ENCODE measurements around the gene PRDX5.
A peak's percentile ranks its signal among the peaks of the same experiment; 100 is the strongest.
"Not testable (repeated sequence)": the region's sequence is repeated elsewhere in the genome, so short reads cannot be mapped to it uniquely, and the experiment has no call there.

Gene PRDX5

DNA sequence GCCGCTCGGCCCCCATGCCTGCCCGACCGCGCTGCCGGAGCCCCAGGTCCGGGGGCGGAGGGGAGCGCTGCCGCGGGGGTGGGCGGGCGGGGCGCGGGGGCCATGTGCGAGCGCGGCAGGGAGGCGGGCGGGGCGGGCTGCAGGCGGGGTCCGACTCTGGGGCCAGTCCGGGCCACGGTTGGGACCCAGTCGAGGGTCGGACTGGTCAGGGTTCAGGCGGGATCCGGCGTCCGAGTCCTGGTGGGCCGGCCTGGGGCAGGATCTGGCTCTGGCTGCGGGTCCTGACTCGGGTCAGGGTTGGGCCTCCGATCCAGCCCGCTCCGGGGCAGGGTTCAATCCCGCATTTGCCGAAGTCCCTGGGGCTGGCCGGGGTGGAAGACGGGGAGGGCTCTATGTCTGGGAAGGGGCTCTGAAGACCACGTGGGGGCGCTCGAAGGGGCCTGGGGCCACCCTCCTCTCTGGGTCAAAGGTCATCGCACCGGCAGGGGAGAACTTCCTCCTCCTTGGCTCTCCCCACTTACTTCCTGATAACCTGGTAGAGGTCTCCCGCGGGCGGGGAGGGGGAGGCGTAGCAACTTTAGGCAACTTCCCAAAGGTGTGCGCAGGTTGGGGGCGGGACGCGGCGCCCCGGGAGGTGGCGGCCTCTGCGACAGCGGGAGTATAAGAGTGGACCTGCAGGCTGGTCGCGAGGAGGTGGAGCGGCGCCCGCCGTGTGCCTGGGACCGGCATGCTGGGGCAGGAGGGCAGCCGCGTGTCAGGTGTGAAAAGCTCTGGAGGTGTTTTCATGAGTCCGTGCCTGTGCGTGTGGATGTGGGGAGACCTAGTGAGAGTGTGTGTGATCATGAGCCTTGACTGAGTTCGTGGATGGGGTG is 12.0 kb upstream of the PRDX5 start:
- no peak for DNase-seq (ENCODE audit: low spot score)

GRCh38 chr11:64306563-64306875 is 11.4 kb upstream of the PRDX5 start:
- no peak for DNase-seq (ENCODE audit: low spot score)

GRCh38 chr11:64306876-64307622 is 10.9 kb upstream of the PRDX5 start:
- no peak for DNase-seq (ENCODE audit: low spot score)

- not testable (repeated sequence) for DNase-seq (ENCODE audit: low spot score)
Observed at GRCh38 chr11:64307795-64308194, 10.1 kb upstream of the PRDX5 start.

- no peak for DNase-seq (ENCODE audit: low spot score)
Observed at GRCh38 chr11:64312947-64313346, 5.0 kb upstream of the PRDX5 start.

DNA sequence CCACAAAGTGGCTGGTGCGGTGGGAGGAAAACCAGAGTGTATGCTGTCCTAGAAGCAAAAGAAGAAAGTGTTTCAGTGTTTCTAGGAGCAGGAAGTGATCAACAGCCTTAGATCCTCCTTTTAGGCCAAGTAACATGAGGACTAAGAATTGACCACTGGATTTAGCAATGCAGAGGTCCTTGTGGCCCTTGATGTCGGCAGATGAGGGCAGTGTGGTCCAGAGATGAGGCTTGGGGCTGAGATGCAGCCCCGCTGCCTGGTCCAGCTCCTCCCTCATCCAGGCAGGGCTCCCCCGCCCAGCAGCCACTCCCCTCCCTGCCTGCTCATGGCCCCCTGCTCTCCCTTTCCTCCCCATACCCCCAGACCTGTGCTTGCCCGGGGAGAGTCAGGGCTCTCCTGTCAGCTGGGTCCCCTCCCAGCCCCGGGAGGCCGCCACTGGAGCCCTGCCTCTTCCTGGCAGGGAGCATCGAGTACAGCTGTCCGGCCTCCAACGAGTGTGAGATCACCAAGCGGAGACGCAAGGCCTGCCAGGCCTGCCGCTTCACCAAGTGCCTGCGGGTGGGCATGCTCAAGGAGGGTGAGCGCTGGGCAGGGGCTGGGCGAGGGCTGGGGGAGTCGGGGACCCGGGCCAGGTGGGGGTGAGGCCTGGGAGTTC is 4.3 kb upstream of the PRDX5 start:
- no peak for DNase-seq (ENCODE audit: low spot score)

DNA sequence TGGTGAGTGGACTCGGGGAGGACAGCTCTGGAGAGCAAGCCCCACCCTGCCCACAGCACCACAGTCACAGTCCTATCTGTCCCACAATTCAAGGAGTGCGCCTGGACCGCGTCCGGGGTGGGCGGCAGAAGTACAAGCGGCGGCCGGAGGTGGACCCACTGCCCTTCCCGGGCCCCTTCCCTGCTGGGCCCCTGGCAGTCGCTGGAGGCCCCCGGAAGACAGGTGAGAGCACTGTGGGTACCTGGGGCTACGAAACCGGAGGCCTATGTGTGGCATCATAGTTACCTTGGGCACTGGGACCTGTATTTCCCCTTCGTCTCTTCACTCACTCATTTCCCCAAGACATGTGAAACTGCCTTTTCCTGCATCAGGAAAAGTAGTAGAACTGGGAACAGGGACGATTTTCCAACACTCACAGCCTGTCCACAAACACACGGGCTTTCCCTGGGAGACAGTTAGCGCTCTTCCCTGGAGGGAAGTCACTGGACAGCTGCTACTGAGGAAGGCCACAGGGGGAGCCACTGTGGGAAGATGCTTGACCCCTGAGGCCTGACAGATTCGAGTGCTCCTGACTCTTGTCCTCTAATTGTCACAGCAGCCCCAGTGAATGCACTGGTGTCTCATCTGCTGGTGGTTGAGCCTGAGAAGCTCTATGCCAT is 3.6 kb upstream of the PRDX5 start:
- no peak for DNase-seq (ENCODE audit: low spot score)

DNA sequence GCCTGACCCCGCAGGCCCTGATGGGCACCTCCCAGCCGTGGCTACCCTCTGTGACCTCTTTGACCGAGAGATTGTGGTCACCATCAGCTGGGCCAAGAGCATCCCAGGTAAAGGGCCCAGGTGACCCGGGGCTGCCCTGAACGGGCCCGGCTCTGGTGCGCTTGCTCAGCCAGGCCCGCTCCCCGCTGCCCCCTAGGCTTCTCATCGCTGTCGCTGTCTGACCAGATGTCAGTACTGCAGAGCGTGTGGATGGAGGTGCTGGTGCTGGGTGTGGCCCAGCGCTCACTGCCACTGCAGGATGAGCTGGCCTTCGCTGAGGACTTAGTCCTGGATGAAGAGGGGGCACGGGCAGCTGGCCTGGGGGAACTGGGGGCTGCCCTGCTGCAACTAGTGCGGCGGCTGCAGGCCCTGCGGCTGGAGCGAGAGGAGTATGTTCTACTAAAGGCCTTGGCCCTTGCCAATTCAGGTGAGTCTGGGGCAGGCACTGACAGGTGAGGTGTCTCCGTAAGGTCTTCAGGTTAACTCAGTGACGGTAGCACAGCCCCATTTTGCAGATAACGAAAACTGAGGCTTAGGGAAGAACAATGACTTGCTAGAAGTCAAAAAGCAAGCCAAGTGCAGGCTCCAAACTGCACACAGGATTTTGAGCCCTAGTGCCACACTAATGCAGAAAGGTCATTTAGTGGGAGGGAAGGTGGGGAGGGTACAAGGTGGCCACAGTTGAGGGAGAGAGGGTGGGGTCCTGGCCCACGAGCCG is 2.9 kb upstream of the PRDX5 start:
- no peak for DNase-seq (ENCODE audit: low spot score)

- not testable (repeated sequence) for DNase-seq (ENCODE audit: low spot score)
Observed at GRCh38 chr11:64315667-64316526, 2.0 kb upstream of the PRDX5 start.

GRCh38 chr11:64316672-64317324 is 1.1 kb upstream of the PRDX5 start:
- no peak for DNase-seq (ENCODE audit: low spot score)

DNA sequence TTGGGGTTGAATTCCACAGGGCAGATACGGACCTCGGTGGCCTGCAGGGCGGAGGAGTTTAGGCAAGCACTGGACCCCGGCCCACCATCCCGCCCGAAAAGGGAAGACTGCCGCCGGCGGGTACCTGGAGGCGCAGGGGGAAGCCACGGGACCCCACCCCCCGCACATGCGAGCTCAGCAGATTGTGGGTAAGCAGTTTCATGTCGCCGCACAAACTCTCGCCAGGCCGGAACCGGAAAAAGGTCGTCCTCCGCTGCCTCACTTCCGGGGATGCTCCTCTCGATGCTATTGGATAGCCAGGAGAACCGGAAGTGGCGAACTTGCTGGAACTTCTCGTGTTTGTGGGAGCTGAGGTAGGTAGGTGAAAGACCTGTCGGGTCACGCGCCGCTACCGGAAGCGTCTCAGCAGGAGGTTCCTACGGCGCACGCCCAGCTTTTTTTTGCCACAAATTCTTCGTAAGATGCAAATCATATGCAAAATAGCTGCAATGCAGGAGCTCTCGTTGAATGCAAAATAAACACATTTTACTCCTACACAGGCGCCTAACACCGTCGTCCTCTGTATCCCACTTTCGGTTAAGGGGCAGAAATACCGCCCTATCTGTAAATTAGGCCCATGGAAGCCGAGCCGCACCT is 478 bp upstream of the PRDX5 start, which contains the start of gene TRMT112:
Gene TRMT112, minus strand, starts transcription at position 235 of the 636 bp plus-strand sequence. Its CDS starts 33 bp downstream, at position 202.
- DNase-seq (ENCODE audit: low spot score): peak; percentile 92

GRCh38 chr11:64318766-64319761 is 1.1 kb downstream of the PRDX5 start:
- DNase-seq (ENCODE audit: low spot score): no peak

GRCh38 chr11:64320556-64320955 is 2.6 kb downstream of the PRDX5 start:
- no peak for DNase-seq (ENCODE audit: low spot score)

GRCh38 chr11:64321026-64321425 is 3.1 kb downstream of the PRDX5 start:
- no peak for DNase-seq (ENCODE audit: low spot score)

DNA sequence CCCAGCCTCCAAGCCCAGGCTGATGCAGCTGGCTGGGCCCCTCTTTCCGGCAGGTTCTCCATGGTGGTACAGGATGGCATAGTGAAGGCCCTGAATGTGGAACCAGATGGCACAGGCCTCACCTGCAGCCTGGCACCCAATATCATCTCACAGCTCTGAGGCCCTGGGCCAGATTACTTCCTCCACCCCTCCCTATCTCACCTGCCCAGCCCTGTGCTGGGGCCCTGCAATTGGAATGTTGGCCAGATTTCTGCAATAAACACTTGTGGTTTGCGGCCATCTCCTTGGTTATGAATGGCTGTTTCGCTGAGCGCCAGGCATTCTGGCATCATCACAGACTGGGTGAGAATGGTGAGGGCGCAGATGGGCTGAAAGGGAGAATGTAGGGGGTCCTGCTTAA is 3.6 kb downstream of the PRDX5 start:
- no peak for DNase-seq (ENCODE audit: low spot score)

GRCh38 chr11:64322925-64323260 is 5.0 kb downstream of the PRDX5 start:
- DNase-seq (ENCODE audit: low spot score): no peak

DNA sequence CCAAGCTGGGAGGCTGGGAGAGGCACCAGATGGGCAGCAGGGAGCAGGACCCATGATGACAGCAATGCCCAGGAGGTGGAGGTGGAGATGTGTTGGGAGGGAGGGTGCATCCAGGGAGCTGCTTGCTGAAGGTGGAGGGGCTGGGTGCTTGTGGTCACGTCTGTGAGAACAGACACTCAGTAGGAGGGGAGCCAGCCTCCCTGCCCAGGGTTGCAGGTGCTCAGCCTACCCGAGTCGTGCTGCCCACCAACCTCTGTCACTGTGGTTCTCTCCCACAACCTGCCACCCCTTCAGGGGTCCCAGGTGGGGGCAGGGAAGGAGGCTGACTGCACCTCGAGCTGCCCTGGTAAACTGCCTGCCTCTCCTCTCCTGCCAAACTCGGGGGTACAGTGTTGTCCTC is 5.5 kb downstream of the PRDX5 start:
- no peak for DNase-seq (ENCODE audit: low spot score)

- not testable (repeated sequence) for DNase-seq (ENCODE audit: low spot score)
Observed at GRCh38 chr11:64323984-64324383, 6.1 kb downstream of the PRDX5 start.

All from AG08396 (cell line).